Heart left ventricle (tissue), 16 donors: ENCODE results near the gene LY6G5C. TPM values are rescaled to one million over a fixed set of nuclear protein-coding genes. Genes with fewer than 3 reads are reported as not detected.

ENCODE experiments used
- ATAC-seq, 4 donors: fragments of 200-7000 bp; cut with Tn5 transposase; one replicate each; pipeline ENCODE4 v1.9.1; 2020 to 2022; ENCODE audit warnings: moderate library complexity in 4 of 4, mild to moderate bottlenecking in 3 of 4, moderate number of reproducible peaks in 1 of 4
- DNase-seq, 5 donors: peaks; one replicate each; pipeline ENCODE4 v3.0.0-alpha.2; 2020
- H3K27ac ChIP-seq, 12 donors: fragments of 200-600 bp; sonication (generic) in 4 of 12; one replicate each; pipeline versions ENCODE4 v1.5.0 to v1.8.0; 2016 to 2022; ENCODE audit warnings: mild to moderate bottlenecking in 2 of 12
- H3K27me3 ChIP-seq, 9 donors: fragments of 200-600 bp; sonication (generic) in 2 of 9; one replicate each; pipeline versions ENCODE4 v1.5.1 to v1.8.0; 2016 to 2022; ENCODE audit warnings: mild to moderate bottlenecking in 3 of 9
- H3K36me3 ChIP-seq, 9 donors: fragments of 200-600 bp; sonication (generic) in 2 of 9; one replicate each; pipeline versions ENCODE4 v1.5.0 to v1.8.0; 2018 to 2022; ENCODE audit warnings: mild to moderate bottlenecking in 2 of 9
- H3K4me1 ChIP-seq, 12 donors: fragments of 200-600 bp; sonication (generic) in 4 of 12; one replicate each; pipeline versions ENCODE4 v1.5.0 to v1.8.0; 2016 to 2022; ENCODE audit warnings: mild to moderate bottlenecking in 3 of 12
- H3K4me3 ChIP-seq, 12 donors: fragments of 200-600 bp; sonication (generic) in 4 of 12; one replicate each; pipeline versions ENCODE4 v1.5.0 to v1.8.0; 2017 to 2022; ENCODE audit warnings: mild to moderate bottlenecking in 9 of 12, moderate library complexity in 4 of 12
- H3K9me3 ChIP-seq, 12 donors: fragments of 200-600 bp; sonication (generic) in 4 of 12; one replicate each; pipeline versions ENCODE4 v1.5.0 to v1.8.0; 2016 to 2022; ENCODE audit warnings: mild to moderate bottlenecking in 1 of 12
- CTCF ChIP-seq, 12 donors: fragments of 200-600 bp; sonication (generic) in 4 of 12; IDR thresholded peaks; one replicate each; pipeline versions ENCODE4 v1.5.0 to v1.8.0; 2018 to 2022; ENCODE audit warnings: antibody characterized with exemption in 12 of 12, mild to moderate bottlenecking in 5 of 12
- POLR2A ChIP-seq, 2 donors: fragments of 450-650 bp; IDR thresholded peaks; one replicate each; pipeline ENCODE4 v1.6.1; 2017; ENCODE audit warnings: antibody characterized with exemption in 2 of 2, mild to moderate bottlenecking in 2 of 2, moderate library complexity in 2 of 2
- WGBS, 4 donors: extraction: QIAGEN DNeasy Blood & Tissue Kit in 2 of 4; methylation state at CpG; one replicate each; pipeline versions ENCODE4 v1.1.5 to v1.1.7; 2013 to 2018; 5-methylcytosine and 5-hydroxymethylcytosine counted together
- intact Hi-C, 10 donors: fragments of 100-400 bp; cut with DNase I; formaldehyde crosslinking; loops; one replicate each; pipeline versions ENCODE4 v1.11.1 to v1.14.2; 2022
- polyA plus RNA-seq, 2 donors: library from polyadenylated mRNA; stranded (reverse); fragments of 200-250 nt; gene quantifications; one replicate each; pipeline ENCODE4 v1.2.3, GENCODE V29; 2013
- total RNA-seq, 9 donors: library from RNA; depleted of rRNA in 2 of 9; stranded (reverse); fragments of >200 nt in 2 of 9; fragmentation: NEBNext Ultra II Directional in 3 of 9; extraction: Animal tissue kit (Norgen Biotek cat#: 25700) in 3 of 9; gene quantifications; one replicate each; pipeline versions ENCODE4 v1.1.0 to v1.2.4, GENCODE V29; 2016 to 2023
- donor health status: ischemic (EF 13 %, LVEDD 7.1; RV severe dilation, severe dysfunction).
- donor health status: healthy with polysubstance abuse.
- donor health status: DM: no; HTN: yes; CAD: no.
- donor health status: DM: no; HTN: no; CAD: no.
- donor health status: ischemic (EF 25% LVEDD 6.9; RV normal size, moderate dysfunction).
- donor health status: ischemic (EF 25% LVEDD 5.7; RV mildly dilated, moderate dysfunction).
- donor health status: healthy.
- donor health status: DM: yes; HTN: yes; CAD: no.
- donor health status: ischemic (EF 35%, LVEDD 5.7; RV mildly dilated, moderate dysfunction).
- donor health status: nonischemic (EF 11% LVEDD 7.7; RV severe dilation, severe dysfunction).
- donor health status: DM: yes; HTN: yes; CAD: no.
- donor health status: PGD.
- donor health status: ischemic (EF 29% LVEDD 5.4; RV normal size, mild dysfunction).
- donor health status: nonischemic (EF 23%, LVEDD 6.1; RV moderate dilation, normal function).

LY6G5C gene
- total and polyA plus RNA-seq, 11 donors = 1.3 to 3.1 (median 2.2) TPM

- no peak for ATAC-seq
- peak overlapping the region in 1 of 12 donors; percentile 17 for H3K27ac ChIP-seq
- WGBS, 4 donors = 80 to 88% (median 84%) methylated on average over 7 of the region's 7 CpGs
- intact Hi-C loops = no loop called here
- peaks cover 0 to 4% (median 0%) of the 10 kb centered on the region in 12 donors for H3K4me1 ChIP-seq
- TF ChIP-seq POLR2A (IDR thresholded peaks at IDR 0.05) (no peak), CTCF (IDR thresholded peaks at IDR 0.05) (no peak)
- H3K27me3 ChIP-seq = no peaks in the 10 kb centered on the region
- H3K36me3 ChIP-seq = peaks cover 2 to 100% (median 100%) of the 10 kb centered on the region in 9 donors
- no peak for DNase-seq
- no peaks in the 10 kb centered on the region for H3K9me3 ChIP-seq
- H3K4me3 ChIP-seq = no peak overlapping the region
These were observed 47.4 kb downstream of the LY6G5C start for GRCh38 chr6:31633447-31633846.

GRCh38 chr6:31632279-31632946 is 48.5 kb downstream of the LY6G5C start:
- WGBS, 4 donors = 91 to 92% (median 91%) methylated on average over 26 of the region's 26 CpGs
- H3K4me1 ChIP-seq = peaks cover 0 to 4% (median 0%) of the 10 kb centered on the region in 12 donors
- peak overlapping the region in 1 of 12 donors; percentile 11 for H3K27ac ChIP-seq
- H3K36me3 ChIP-seq = peaks cover 2 to 100% (median 100%) of the 10 kb centered on the region in 9 donors
- no peak overlapping the region for H3K4me3 ChIP-seq
- DNase-seq (no peak), ATAC-seq (peak in 3 of 4 donors; percentile 2 to 3 (median 3))
- no peaks in the 10 kb centered on the region for H3K9me3 ChIP-seq
- H3K27me3 ChIP-seq = no peaks in the 10 kb centered on the region
- no peak for TF ChIP-seq POLR2A (IDR thresholded peaks at IDR 0.05)
- TF ChIP-seq CTCF (IDR thresholded peaks at IDR 0.05) = no peak
- intact Hi-C loops = no loop called here

- TF ChIP-seq POLR2A (IDR thresholded peaks at IDR 0.05) (no peak), CTCF (IDR thresholded peaks at IDR 0.05) (no peak)
- H3K27me3 ChIP-seq = no peaks in the 10 kb centered on the region
- intact Hi-C loops = no loop called here
- H3K36me3 ChIP-seq = peaks cover 5 to 100% (median 100%) of the 10 kb centered on the region in 9 donors
- DNase-seq = no peak
- no peaks in the 10 kb centered on the region for H3K9me3 ChIP-seq
- 88 to 91% (median 90%) methylated on average over 27 to 32 of the region's 32 CpGs for WGBS, 4 donors
- no peak overlapping the region for H3K4me3 ChIP-seq
- ATAC-seq = peak in 3 of 4 donors; percentile 10 to 20 (median 18)
- H3K27ac ChIP-seq = no peak overlapping the region
- H3K4me1 ChIP-seq = peaks cover 0 to 4% (median 0%) of the 10 kb centered on the region in 12 donors
These were observed 49.1 kb downstream of the LY6G5C start for GRCh38 chr6:31631681-31632278.

GRCh38 chr6:31631209-31631608 is 49.7 kb downstream of the LY6G5C start:
- Histone ChIP-seq H3K36me3 (peaks cover 7 to 100% (median 100%) of the 10 kb centered on the region in 9 donors), H3K9me3 (no peaks in the 10 kb centered on the region), H3K4me1 (peaks cover 0 to 4% (median 0%) of the 10 kb centered on the region in 12 donors), H3K27ac (no peak overlapping the region), H3K27me3 (no peaks in the 10 kb centered on the region), H3K4me3 (no peak overlapping the region)
- ATAC-seq (peak in 2 of 4 donors; percentile 7 to 11), DNase-seq (no peak)
- TF ChIP-seq POLR2A (IDR thresholded peaks at IDR 0.05) = no peak
- TF ChIP-seq CTCF (IDR thresholded peaks at IDR 0.05) = no peak
- intact Hi-C loops = no loop called here
- WGBS, 4 donors = 81 to 89% (median 86%) methylated on average over 15 to 16 of the region's 16 CpGs
